ENCODE measurements around the gene FKBP5.
"Not testable (repeated sequence)": the region's sequence is repeated elsewhere in the genome, so short reads cannot be mapped to it uniquely, and the experiment has no call there.

The FKBP5 gene
- total RNA-seq = 81.8 to 140 (median 86.7) reads per million in 3 donors

DNA sequence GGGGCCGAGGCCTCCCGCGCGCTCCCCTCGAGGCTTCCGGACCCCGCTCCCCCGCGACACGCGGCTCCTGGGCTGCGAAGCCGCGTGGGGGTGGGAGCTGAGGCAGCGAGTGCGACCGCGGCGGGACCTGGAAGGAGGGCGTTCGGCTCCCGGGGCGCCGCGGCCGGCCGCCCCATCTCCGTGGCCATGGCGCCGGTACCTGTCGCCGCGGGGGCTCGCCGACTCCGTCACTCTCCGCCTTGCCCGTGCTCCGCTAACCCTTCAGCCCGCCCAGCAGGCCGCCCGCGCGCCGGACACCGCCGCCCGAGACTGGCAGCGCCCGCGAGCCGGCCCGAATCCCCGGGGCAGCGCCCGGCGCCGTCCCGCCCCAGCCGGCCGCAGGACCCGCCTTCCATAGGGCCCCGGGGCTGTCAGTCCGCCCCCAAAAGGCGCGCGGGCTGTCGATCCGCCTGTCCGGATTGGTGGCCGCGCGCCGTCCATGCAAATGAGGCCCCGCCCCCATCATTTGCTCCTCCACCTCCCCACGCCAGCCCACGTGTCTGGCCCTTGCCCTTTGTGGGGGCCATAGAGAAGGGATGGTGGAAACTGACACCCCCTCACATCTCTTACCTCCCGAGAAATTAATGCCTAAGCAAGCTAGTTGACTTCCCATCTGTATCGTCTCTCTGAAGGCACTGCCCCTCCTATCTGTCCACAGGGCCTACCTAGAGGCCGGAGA, at the start of gene FKBP5:
TSS of gene FKBP5 (minus strand) at position 311 of the 718 bp plus-strand sequence. CDS start 46,091 bp downstream, outside the sequence.
- Histone ChIP-seq H3K27ac (ENCODE audit: insufficient read depth, low read length, poor library complexity, severe bottlenecking) (peak within 1 kb of the TSS; percentile 78), H3K9me3 (ENCODE audit: control insufficient read depth, low read length) (no peaks in the 10 kb centered on the region), H3K4me3 (ENCODE audit: insufficient read depth, low read depth, low read length, poor library complexity, severe bottlenecking) (peak within 1 kb of the TSS; percentile 95), H3K27me3 (replicated peaks; ENCODE audit: control insufficient read depth, insufficient read depth, low read length, poor library complexity, severe bottlenecking) (no peaks in the 10 kb centered on the region), H3K4me1 (ENCODE audit: control insufficient read depth, insufficient read depth, low read length, poor library complexity, severe bottlenecking) (peaks cover 3% of the 10 kb centered on the region), H3K36me3 (ENCODE audit: control insufficient read depth, insufficient read depth, low read length) (peaks cover 3% of the 10 kb centered on the region)
- DNase-seq = peak; percentile 76 to 86 (median 78)

DNA sequence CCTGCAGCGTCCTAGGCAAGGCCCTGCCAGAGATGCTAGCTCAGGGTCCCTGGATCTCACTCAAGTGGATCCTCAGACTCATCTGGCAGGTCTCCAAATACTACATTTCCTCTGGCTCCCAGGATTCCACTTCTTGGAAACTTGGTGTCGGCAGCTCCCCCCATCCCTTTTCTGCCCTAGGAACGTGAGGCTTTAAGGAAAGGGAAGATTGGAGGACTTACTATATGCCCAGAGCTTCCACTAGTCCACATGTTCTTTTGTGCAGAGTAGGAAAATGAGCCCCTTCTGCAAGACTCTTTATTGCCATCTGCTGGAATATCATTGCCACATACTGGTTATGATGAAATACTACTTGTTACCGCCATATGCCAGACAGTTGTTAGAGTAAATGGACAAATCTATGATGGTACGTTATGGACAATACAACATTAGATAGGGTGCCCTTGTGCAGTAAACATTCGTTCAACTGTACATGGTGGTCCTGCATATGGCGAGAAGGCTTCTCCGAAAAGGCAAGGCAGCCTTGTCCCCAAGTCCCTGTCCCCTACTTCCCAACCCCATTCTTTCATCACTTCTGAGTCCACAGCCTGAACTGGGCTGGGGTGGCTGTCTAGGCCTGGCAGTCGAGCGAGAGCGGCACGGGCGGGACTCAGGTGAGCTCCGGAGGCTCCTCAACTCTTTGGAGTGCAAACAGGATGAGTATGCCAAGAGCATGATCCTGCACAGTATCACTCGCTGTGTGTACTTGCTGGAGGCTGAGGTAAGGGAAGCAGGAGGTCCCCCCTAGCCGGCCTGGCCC, 48.9 kb upstream of the FKBP5 start:
- Histone ChIP-seq H3K4me3 (ENCODE audit: insufficient read depth, low read depth, low read length, poor library complexity, severe bottlenecking) (no peak overlapping the region), H3K9me3 (ENCODE audit: control insufficient read depth, low read length) (no peaks in the 10 kb centered on the region), H3K27ac (ENCODE audit: insufficient read depth, low read length, poor library complexity, severe bottlenecking) (no peak overlapping the region), H3K27me3 (replicated peaks; ENCODE audit: control insufficient read depth, insufficient read depth, low read length, poor library complexity, severe bottlenecking) (no peaks in the 10 kb centered on the region), H3K4me1 (ENCODE audit: control insufficient read depth, insufficient read depth, low read length, poor library complexity, severe bottlenecking) (peaks cover 28% of the 10 kb centered on the region), H3K36me3 (ENCODE audit: control insufficient read depth, insufficient read depth, low read length) (no peaks in the 10 kb centered on the region)
- no peak for DNase-seq

DNA sequence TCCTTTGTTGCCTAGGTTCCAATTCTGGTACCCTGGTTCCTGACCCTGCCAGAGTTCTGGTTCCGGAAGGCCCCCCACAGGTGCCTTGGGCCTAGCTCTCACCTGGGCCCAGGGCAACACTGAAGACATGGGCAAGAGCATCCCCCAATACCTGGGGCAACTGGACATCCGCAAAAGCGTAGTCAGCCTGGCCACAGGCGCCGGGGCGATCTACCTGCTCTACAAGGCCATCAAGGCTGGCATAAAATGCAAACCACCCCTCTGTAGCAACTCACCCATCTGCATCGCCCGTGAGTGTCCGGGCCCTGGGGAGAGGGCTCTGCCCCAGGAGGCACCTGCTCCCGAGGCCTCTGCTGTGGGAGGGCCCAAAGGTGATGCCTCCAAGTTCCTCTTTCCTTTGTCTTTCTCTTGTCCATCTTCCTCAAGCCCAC, 48.3 kb upstream of the FKBP5 start, which contains the start of gene ARMC12:
TSS of gene ARMC12 (plus strand) at position 51 of the 431 bp plus-strand sequence. CDS start at position 128, 77 bp downstream.
- peaks cover 34% of the 10 kb centered on the region for H3K4me1 ChIP-seq (ENCODE audit: control insufficient read depth, insufficient read depth, low read length, poor library complexity, severe bottlenecking)

DNA sequence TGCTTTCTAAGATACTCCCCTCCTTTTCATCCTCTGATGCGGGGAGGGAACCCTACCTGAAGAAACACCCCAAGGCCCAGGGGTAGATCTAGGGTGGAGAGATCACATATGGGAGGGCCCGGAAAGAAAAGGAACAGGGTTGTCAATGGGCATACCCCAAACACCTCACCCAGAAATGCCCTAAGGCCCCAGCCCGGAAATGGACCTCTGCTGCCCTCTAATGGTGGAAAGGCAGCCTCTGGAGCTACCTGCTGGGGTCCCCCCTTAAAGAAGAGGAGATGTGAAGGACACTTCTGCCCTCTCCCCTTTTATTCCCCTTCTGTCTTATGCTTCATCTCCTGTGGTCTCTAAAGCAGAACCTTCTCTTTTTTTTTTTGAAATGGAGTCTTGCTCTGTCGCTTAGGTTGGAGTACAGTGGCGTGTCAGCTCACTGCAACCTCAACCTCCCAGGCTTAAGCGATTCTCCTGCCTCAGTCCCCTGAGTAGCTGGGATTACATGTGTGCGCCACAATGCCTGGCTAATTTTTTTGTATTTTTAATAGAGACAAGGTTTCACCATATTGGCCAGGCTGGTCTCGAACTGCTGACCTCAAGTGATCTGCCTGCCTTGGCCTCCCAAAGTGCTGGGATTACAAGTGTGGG, 47.7 kb upstream of the FKBP5 start:
- Histone ChIP-seq H3K9me3 (ENCODE audit: control insufficient read depth, low read length) (no peaks in the 10 kb centered on the region), H3K27ac (ENCODE audit: insufficient read depth, low read length, poor library complexity, severe bottlenecking) (peak overlapping the region; percentile 4), H3K27me3 (replicated peaks; ENCODE audit: control insufficient read depth, insufficient read depth, low read length, poor library complexity, severe bottlenecking) (no peaks in the 10 kb centered on the region), H3K4me1 (ENCODE audit: control insufficient read depth, insufficient read depth, low read length, poor library complexity, severe bottlenecking) (peaks cover 36% of the 10 kb centered on the region), H3K36me3 (ENCODE audit: control insufficient read depth, insufficient read depth, low read length) (no peaks in the 10 kb centered on the region), H3K4me3 (ENCODE audit: insufficient read depth, low read depth, low read length, poor library complexity, severe bottlenecking) (no peak overlapping the region)
- peak; percentile 67 to 78 (median 72) for DNase-seq

More for the DNA sequence above, 48.3 kb upstream of the FKBP5 start, which contains the start of gene ARMC12:
- peak within 1 kb of the TSS; percentile 4 for H3K27ac ChIP-seq (ENCODE audit: insufficient read depth, low read length, poor library complexity, severe bottlenecking)
- no peaks in the 10 kb centered on the region for H3K27me3 ChIP-seq (replicated peaks; ENCODE audit: control insufficient read depth, insufficient read depth, low read length, poor library complexity, severe bottlenecking)
- no peak for DNase-seq
- H3K36me3 ChIP-seq (ENCODE audit: control insufficient read depth, insufficient read depth, low read length) = no peaks in the 10 kb centered on the region
- no peaks in the 10 kb centered on the region for H3K9me3 ChIP-seq (ENCODE audit: control insufficient read depth, low read length)
- no peak within 1 kb of the TSS for H3K4me3 ChIP-seq (ENCODE audit: insufficient read depth, low read depth, low read length, poor library complexity, severe bottlenecking)

DNA sequence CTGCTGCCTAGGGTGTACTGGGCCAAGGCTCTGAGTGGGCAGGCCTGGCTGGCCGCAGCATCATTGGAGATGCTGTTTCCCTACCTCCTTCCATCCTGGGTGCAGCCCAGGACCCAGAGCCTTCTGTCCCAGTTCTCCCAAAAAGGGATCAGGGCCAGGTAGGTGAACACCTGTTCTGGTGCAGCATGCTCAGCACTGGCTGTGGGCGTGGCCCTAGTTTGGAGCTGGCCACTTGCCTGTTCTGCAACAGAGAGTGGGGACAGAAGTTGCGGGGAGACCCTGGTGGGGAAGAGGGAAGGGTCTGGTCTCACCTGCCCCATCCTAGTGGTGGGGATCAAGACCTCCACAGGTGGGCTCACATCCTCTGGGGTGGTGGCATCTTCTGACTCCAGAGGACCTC, 46.7 kb upstream of the FKBP5 start:
- Histone ChIP-seq H3K9me3 (ENCODE audit: control insufficient read depth, low read length) (no peaks in the 10 kb centered on the region), H3K4me1 (ENCODE audit: control insufficient read depth, insufficient read depth, low read length, poor library complexity, severe bottlenecking) (peaks cover 42% of the 10 kb centered on the region), H3K4me3 (ENCODE audit: insufficient read depth, low read depth, low read length, poor library complexity, severe bottlenecking) (no peak overlapping the region), H3K36me3 (ENCODE audit: control insufficient read depth, insufficient read depth, low read length) (no peaks in the 10 kb centered on the region), H3K27ac (ENCODE audit: insufficient read depth, low read length, poor library complexity, severe bottlenecking) (no peak overlapping the region), H3K27me3 (replicated peaks; ENCODE audit: control insufficient read depth, insufficient read depth, low read length, poor library complexity, severe bottlenecking) (no peaks in the 10 kb centered on the region)
- DNase-seq = no peak

DNA sequence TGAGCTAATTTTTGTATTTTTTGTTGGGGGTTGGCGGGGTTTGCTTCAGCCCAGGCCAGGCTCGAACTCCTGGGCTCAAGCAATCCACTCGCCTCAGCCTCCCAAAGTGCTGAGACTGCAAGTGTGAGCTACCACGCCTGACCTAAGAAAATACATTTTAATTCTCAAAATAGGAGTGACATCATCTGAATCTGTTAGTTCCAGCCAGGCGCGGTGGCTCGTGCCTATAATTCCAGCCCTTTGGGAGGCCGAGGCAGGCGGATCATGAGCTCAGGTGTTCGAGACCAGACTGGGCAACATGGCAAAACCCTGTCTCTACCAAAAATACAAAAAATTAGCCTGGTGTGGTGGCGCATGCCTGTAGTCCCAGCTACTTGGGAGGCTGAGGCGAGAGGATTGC, 45.6 kb upstream of the FKBP5 start:
- not testable (repeated sequence) for H3K36me3 ChIP-seq (ENCODE audit: control insufficient read depth, insufficient read depth, low read length); H3K27ac ChIP-seq (ENCODE audit: insufficient read depth, low read length, poor library complexity, severe bottlenecking); H3K27me3 ChIP-seq (replicated peaks; ENCODE audit: control insufficient read depth, insufficient read depth, low read length, poor library complexity, severe bottlenecking); DNase-seq; H3K9me3 ChIP-seq (ENCODE audit: control insufficient read depth, low read length); H3K4me3 ChIP-seq (ENCODE audit: insufficient read depth, low read depth, low read length, poor library complexity, severe bottlenecking)
- peaks cover 54% of the 10 kb centered on the region for H3K4me1 ChIP-seq (ENCODE audit: control insufficient read depth, insufficient read depth, low read length, poor library complexity, severe bottlenecking)

DNA sequence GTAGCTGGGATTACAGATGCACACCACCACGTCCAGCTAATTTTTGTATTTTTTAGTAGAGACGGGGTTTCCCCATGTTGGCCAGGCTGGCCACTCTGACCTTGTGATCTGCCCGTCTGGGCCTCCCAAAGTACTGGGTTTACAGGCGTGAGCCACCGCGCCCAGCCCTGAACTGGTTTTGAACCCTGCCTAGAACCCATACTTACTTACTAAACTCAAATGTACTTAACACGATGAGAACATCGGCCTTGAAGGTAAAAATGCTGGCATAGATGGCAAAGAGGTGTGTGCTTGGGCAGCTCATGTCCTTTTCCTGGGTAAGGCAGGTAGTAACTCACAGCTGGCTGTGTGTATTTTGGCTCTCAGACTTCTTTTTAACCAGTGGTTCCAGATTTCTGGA, 44.9 kb upstream of the FKBP5 start:
- peaks cover 60% of the 10 kb centered on the region for H3K4me1 ChIP-seq (ENCODE audit: control insufficient read depth, insufficient read depth, low read length, poor library complexity, severe bottlenecking)
- no peak overlapping the region for H3K27ac ChIP-seq (ENCODE audit: insufficient read depth, low read length, poor library complexity, severe bottlenecking)
- H3K36me3 ChIP-seq (ENCODE audit: control insufficient read depth, insufficient read depth, low read length) = no peaks in the 10 kb centered on the region
- no peak for DNase-seq
- no peaks in the 10 kb centered on the region for H3K9me3 ChIP-seq (ENCODE audit: control insufficient read depth, low read length)
- H3K27me3 ChIP-seq (replicated peaks; ENCODE audit: control insufficient read depth, insufficient read depth, low read length, poor library complexity, severe bottlenecking) = no peaks in the 10 kb centered on the region
- no peak overlapping the region for H3K4me3 ChIP-seq (ENCODE audit: insufficient read depth, low read depth, low read length, poor library complexity, severe bottlenecking)

DNA sequence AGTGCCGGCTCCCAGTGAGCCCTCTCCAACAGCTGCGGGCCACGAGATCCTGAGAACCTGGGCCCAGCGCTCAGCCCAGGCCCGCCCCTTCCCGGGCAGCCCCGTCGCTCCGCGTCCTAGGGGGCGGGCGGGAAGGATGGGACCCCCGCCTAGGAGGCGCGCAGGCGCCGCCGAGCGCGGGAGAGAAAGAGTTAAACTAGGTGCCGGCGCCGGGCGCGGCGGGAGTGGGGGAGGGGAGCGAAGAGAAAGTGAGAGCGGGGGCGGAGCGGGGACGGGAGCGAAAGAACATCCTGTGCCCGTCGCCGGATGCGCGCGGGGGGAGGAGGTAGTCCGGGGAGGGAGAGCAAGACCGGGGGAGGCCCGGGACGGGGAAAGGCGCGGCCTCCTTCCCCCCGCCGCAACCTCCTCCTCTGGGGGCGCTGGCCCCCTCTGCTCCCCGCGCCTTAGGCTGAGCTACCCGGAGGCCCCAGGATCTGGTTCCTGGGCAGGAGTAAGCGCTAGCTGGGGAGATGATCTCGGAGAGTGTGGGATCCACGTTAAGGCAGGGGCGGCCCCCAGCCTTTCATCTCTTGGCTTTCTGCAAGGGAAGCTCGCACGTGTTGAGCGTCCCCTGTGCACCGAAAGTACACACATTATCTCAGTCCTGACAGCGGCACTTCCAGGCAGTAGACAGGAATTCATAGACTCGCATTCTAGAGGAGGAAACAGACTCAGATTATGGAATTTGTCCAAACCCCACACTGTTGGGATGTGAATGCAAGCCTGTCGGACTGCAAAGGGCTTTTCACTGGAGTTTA, 43.2 kb upstream of the FKBP5 start:
- peak overlapping the region; percentile 98 for H3K27ac ChIP-seq (ENCODE audit: insufficient read depth, low read length, poor library complexity, severe bottlenecking)
- H3K4me1 ChIP-seq (ENCODE audit: control insufficient read depth, insufficient read depth, low read length, poor library complexity, severe bottlenecking) = peaks cover 69% of the 10 kb centered on the region
- H3K9me3 ChIP-seq (ENCODE audit: control insufficient read depth, low read length) = no peaks in the 10 kb centered on the region
- peak overlapping the region; percentile 87 for H3K4me3 ChIP-seq (ENCODE audit: insufficient read depth, low read depth, low read length, poor library complexity, severe bottlenecking)
- H3K36me3 ChIP-seq (ENCODE audit: control insufficient read depth, insufficient read depth, low read length) = no peaks in the 10 kb centered on the region
- DNase-seq = peak; percentile 82 to 87 (median 83)
- H3K27me3 ChIP-seq (replicated peaks; ENCODE audit: control insufficient read depth, insufficient read depth, low read length, poor library complexity, severe bottlenecking) = no peaks in the 10 kb centered on the region

DNA sequence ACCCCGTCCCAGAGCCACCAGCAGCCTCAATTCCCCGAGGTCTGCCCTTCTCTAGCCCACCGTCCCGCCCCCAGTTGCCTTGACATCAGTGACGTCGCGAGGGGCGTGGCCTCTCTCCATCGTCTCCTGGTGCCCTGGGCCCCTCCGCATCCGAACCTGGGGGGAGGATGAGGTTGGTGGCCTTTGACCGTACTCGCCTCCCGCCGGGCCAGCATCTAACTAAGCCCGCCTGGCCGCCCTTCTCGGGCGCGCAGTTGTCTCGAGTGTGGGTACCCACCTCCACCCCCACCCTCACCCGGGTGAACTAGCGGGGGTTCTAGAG, 42.7 kb upstream of the FKBP5 start:
- Histone ChIP-seq H3K27ac (ENCODE audit: insufficient read depth, low read length, poor library complexity, severe bottlenecking) (peak overlapping the region; percentile 98), H3K4me3 (ENCODE audit: insufficient read depth, low read depth, low read length, poor library complexity, severe bottlenecking) (peak overlapping the region; percentile 87), H3K36me3 (ENCODE audit: control insufficient read depth, insufficient read depth, low read length) (no peaks in the 10 kb centered on the region), H3K27me3 (replicated peaks; ENCODE audit: control insufficient read depth, insufficient read depth, low read length, poor library complexity, severe bottlenecking) (no peaks in the 10 kb centered on the region), H3K4me1 (ENCODE audit: control insufficient read depth, insufficient read depth, low read length, poor library complexity, severe bottlenecking) (peaks cover 73% of the 10 kb centered on the region), H3K9me3 (ENCODE audit: control insufficient read depth, low read length) (no peaks in the 10 kb centered on the region)
- DNase-seq = peak; percentile 79 to 86 (median 81)

Data from effector memory CD4-positive, alpha-beta T cell (primary cell).